D721Med (cell line): ENCODE data around the gene MED15.

Source experiments
- DNase-seq: peaks from one replicate; pipeline ENCODE4 v3.0.0; 2011; ENCODE audit warnings: low spot score; ENCODE audit not compliant: insufficient read length
- FAIRE-seq: peaks from 2 replicates; lab custom pipeline; 2011; peaks lifted over from hg19 to GRCh38; lab: Jason Lieb, UNC
- TF ChIP-seq, protein P1 (sequence below): IDR thresholded peaks from 2 replicates; pipeline ENCODE4 v1.5.1; 2012; ENCODE audit warnings: mild to moderate bottlenecking, control low read depth; ENCODE audit not compliant: insufficient read depth; ENCODE audit errors: missing control alignments

The MED15 gene

DNA sequence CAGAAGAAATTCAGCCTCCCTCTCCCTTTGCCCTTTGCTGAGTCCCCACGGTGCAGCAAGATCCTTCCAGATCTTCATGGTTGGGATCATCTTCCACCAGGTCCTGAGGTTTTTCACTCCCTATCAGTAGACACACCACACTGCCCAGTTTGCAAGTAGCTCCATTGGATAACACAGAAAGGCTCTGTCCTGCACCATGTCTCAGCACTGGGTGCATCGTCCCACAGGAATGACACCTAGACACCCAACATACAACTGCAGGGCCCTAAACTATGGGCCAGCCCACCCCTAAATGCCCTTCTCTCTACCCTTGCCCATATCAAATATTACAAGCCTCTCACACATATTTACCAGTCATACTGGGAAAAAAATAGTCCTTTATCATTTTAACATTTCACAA lies 21.2 kb upstream of the MED15 start:
- no peak for DNase-seq
- no peak for FAIRE-seq
- TF ChIP-seq, protein P1, sequence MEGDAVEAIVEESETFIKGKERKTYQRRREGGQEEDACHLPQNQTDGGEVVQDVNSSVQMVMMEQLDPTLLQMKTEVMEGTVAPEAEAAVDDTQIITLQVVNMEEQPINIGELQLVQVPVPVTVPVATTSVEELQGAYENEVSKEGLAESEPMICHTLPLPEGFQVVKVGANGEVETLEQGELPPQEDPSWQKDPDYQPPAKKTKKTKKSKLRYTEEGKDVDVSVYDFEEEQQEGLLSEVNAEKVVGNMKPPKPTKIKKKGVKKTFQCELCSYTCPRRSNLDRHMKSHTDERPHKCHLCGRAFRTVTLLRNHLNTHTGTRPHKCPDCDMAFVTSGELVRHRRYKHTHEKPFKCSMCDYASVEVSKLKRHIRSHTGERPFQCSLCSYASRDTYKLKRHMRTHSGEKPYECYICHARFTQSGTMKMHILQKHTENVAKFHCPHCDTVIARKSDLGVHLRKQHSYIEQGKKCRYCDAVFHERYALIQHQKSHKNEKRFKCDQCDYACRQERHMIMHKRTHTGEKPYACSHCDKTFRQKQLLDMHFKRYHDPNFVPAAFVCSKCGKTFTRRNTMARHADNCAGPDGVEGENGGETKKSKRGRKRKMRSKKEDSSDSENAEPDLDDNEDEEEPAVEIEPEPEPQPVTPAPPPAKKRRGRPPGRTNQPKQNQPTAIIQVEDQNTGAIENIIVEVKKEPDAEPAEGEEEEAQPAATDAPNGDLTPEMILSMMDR = no peak

DNA sequence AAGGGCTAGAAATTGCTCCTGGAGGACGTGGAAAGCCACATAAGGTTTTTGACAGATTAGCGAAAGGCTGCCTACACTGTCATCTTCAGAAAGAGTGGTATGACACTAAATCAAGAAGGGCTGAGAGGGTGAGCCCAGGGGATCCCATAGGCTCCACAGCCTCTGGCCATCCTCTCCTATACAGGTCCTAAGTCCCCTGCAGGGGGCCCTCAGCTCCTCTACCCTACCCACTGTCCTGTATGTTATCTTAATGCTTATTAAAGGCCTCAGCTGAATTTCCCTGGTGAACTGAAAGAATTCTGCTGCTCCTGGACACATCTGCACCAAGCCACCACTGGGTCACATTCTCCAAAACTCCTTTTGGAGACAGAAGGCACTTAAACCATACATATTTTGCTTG lies 19.7 kb upstream of the MED15 start:
- TF ChIP-seq, protein P1 = no peak
- FAIRE-seq (no peak), DNase-seq (no peak)

DNA sequence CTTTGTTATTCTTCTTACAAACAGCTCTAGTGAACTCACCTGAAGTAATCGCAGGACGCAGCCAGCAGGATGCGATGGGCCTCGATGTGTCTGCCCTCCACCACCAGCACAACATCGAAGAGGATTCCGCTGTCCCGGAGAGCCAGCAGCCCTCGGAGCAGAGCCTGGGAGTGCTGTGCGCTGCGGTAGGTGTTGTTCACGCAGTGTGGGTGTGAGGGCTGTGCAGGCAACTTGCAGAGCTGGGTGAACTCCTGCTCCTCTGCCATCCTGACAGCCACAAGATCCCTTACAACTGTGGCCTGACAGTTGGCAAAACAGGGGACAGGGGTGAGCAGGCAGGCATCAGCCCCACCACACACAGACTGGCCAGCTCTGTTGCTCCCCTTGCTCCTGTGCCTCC lies 18.5 kb upstream of the MED15 start:
- DNase-seq (no peak), FAIRE-seq (no peak)
- TF ChIP-seq, protein P1 = no peak

DNA sequence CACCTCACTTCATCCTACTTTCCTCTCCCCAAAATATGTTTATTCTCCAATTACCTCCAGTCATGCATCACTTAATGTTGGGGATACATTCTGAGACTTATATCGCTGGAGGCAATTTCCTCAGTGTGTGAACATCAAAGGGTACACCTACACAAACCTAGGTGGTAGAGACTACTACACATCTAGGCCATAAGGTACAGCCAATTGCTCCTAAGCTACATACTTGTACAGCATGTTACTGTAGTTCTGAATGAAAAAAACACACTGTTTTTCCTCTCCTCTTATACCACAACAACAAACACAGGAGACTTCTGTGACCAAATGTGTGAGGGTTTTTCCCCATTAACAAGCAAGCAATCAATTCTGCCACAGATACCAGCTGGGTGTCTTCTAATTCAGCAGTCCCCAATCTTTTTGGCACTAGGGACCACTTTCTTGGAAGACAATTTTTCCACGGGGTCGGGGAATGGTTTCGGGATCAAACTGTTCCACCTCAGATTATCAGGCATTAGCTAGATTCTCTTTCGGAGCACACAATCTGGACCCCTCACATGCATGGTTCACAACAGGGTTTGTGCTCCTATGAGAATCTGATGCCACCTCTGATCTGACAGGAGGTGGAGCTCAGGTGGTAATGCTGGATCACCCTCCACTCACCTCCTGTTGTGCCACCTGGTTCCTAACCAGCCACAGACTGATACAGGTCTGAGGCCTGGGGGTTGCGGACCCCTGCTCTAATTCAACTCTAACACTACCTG lies 17.0 kb upstream of the MED15 start:
- TF ChIP-seq, protein P1 = no peak
- no peak for FAIRE-seq
- DNase-seq = no peak

DNA sequence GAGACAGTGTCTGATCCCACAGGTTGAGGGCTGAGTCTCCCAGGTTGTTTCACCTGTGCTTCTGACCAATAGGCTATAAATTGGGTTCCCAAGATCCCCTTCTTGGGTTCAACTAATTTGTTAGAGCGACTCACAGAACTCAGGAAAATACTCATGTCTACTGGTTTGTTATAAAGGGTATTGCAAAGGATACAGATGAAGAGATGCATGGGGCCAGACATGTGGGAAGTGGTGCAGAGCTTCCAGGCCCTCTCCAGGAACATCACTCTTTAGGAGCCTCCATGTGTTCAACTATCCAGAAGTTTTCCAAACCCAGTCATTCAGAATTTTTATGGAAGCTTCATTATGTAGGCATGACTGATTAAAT lies 16.5 kb upstream of the MED15 start:
- no peak for FAIRE-seq
- DNase-seq = no peak
- TF ChIP-seq, protein P1 = no peak

DNA sequence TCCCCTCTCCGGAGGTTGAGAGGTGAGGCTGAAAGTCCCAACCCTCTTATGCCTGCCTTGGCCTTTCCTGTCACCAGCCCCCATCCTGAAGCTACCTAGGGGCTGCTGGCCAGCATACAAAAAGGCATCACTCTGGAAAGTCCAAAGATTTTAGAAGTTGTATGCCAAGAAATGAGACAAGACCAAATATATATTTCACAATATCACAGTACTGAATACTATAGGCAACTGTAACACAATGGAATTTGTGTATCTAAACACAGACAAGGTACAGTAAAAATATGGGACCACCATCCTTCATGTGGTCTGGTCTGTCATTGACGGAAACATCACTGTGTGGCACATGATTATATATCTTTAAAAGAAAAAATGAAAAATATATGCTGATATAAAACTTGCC lies 16.1 kb upstream of the MED15 start:
- TF ChIP-seq, protein P1 = no peak
- no peak for FAIRE-seq
- no peak for DNase-seq
